Liver (tissue), 9 donors: ENCODE data around the gene PPOX. TPM values are rescaled to one million over a fixed set of nuclear protein-coding genes. Genes with fewer than 3 reads are reported as not detected.

Source experiments
- DNase-seq: peaks from one replicate; pipeline ENCODE4 v3.0.0-alpha.2; 2017; ENCODE audit warnings: low spot score
- H3K27ac ChIP-seq, 2 donors: one replicate each; pipeline ENCODE4 v1.7.0; 2013; ENCODE audit warnings: inconsistent platforms in 2 of 2, low read length in 2 of 2, control low read depth in 1 of 2, low read depth in 1 of 2, mild to moderate bottlenecking in 1 of 2
- H3K27me3 ChIP-seq, 4 donors: one replicate each; pipeline versions ENCODE4 v1.6.1 to v1.7.0; 2013; ENCODE audit warnings: low read length in 3 of 4, inconsistent platforms in 1 of 4, mild to moderate bottlenecking in 1 of 4, moderate library complexity in 1 of 4; ENCODE audit not compliant: control insufficient read depth in 4 of 4, insufficient read depth in 4 of 4
- H3K36me3 ChIP-seq, 4 donors: one replicate each; pipeline versions ENCODE4 v1.6.1 to v1.7.0; 2013; ENCODE audit warnings: low read length in 3 of 4, mild to moderate bottlenecking in 3 of 4, low read depth in 1 of 4, moderate library complexity in 1 of 4; ENCODE audit not compliant: control insufficient read depth in 4 of 4, insufficient read depth in 3 of 4
- H3K4me1 ChIP-seq, 4 donors: one replicate each; pipeline versions ENCODE4 v1.6.1 to v1.7.0; 2013; ENCODE audit warnings: low read length in 3 of 4, mild to moderate bottlenecking in 3 of 4, moderate library complexity in 1 of 4; ENCODE audit not compliant: control insufficient read depth in 4 of 4, insufficient read depth in 4 of 4
- H3K4me3 ChIP-seq, 3 donors: one replicate each; pipeline versions ENCODE4 v1.6.1 to v1.7.0; 2013; ENCODE audit warnings: low read length in 3 of 3, control low read depth in 1 of 3, low read depth in 1 of 3, mild to moderate bottlenecking in 1 of 3
- H3K9ac ChIP-seq, 2 donors: one replicate each; pipeline ENCODE4 v1.7.0; 2013; ENCODE audit warnings: low read length in 2 of 2, mild to moderate bottlenecking in 2 of 2, moderate library complexity in 2 of 2, control low read depth in 1 of 2, low read depth in 1 of 2
- H3K9me3 ChIP-seq, 4 donors: one replicate each; pipeline versions ENCODE4 v1.6.1 to v1.7.0; 2013; ENCODE audit warnings: low read length in 3 of 4; ENCODE audit not compliant: control insufficient read depth in 4 of 4
- ATF3 ChIP-seq: IDR thresholded peaks from 2 replicates; pipeline ENCODE4 v1.6.1; 2016; ENCODE audit warnings: antibody characterized with exemption
- EGR1 ChIP-seq, 2 donors: IDR thresholded peaks; 2 replicates each; pipeline ENCODE4 v1.6.1; 2016 to 2018; ENCODE audit warnings: antibody characterized with exemption in 2 of 2, low read depth in 2 of 2
- FOXA1 ChIP-seq: IDR thresholded peaks from 2 replicates; pipeline ENCODE4 v1.6.1; 2016; ENCODE audit warnings: antibody characterized with exemption
- FOXA2 ChIP-seq: IDR thresholded peaks from 2 replicates; pipeline ENCODE4 v1.6.1; 2016; ENCODE audit warnings: antibody characterized with exemption
- GABPA ChIP-seq, 2 donors: IDR thresholded peaks in 1 of 2; conservative IDR thresholded peaks in 1 of 2; 2 replicates each; pipeline ENCODE4 v1.6.1; 2016; ENCODE audit warnings: antibody characterized with exemption in 2 of 2, mild to moderate bottlenecking in 1 of 2, moderate library complexity in 1 of 2
- HNF4A ChIP-seq, 2 donors: conservative IDR thresholded peaks; 2 replicates each; pipeline ENCODE4 v1.6.1; 2016; ENCODE audit warnings: antibody characterized with exemption in 2 of 2, mild to moderate bottlenecking in 2 of 2
- HNF4G ChIP-seq: IDR thresholded peaks from 2 replicates; pipeline ENCODE4 v1.6.1; 2016; ENCODE audit warnings: antibody characterized with exemption
- JUND ChIP-seq, 2 donors: IDR thresholded peaks; 2 replicates each; pipeline ENCODE4 v1.6.1; 2016; ENCODE audit warnings: antibody characterized with exemption in 2 of 2
- MAX ChIP-seq: IDR thresholded peaks from 2 replicates; pipeline ENCODE4 v1.6.1; 2016; ENCODE audit warnings: antibody characterized with exemption
- NR2F2 ChIP-seq: IDR thresholded peaks from 2 replicates; pipeline ENCODE4 v1.6.1; 2016; ENCODE audit warnings: antibody characterized with exemption
- RAD21 ChIP-seq, 2 donors: IDR thresholded peaks; 2 replicates each; pipeline ENCODE4 v1.6.1; 2016; ENCODE audit warnings: antibody characterized with exemption in 2 of 2, mild to moderate bottlenecking in 2 of 2
- REST ChIP-seq: IDR thresholded peaks from 2 replicates; pipeline ENCODE4 v1.6.1; 2016; ENCODE audit warnings: antibody characterized with exemption, mild to moderate bottlenecking
- SP1 ChIP-seq: IDR thresholded peaks from 2 replicates; pipeline ENCODE4 v1.6.1; 2018; ENCODE audit warnings: antibody characterized with exemption, mild to moderate bottlenecking
- TAF1 ChIP-seq: conservative IDR thresholded peaks from 2 replicates; pipeline ENCODE4 v1.6.1; 2016; ENCODE audit warnings: antibody characterized with exemption, mild to moderate bottlenecking
- WGBS: extraction: QIAGEN DNeasy Blood & Tissue Kit; methylation state at CpG from one replicate; pipeline ENCODE4 v1.1.7; 2013; 5-methylcytosine and 5-hydroxymethylcytosine counted together
- polyA plus RNA-seq, 2 donors: library from polyadenylated mRNA; stranded (reverse) in 1 of 2; unstranded in 1 of 2; fragments of 200-250 nt in 1 of 2; fragments of >200 nt in 1 of 2; fragmentation: Nextera tagmentation in 1 of 2; extraction: Ambion mirVana in 1 of 2; gene quantifications; one replicate each; pipeline versions ENCODE4 v1.2.1 to v1.2.3, GENCODE V29; 2013 to 2015
- total RNA-seq, 2 donors: library from RNA; depleted of rRNA; stranded (reverse); fragments of >200 nt; gene quantifications; one replicate each; pipeline ENCODE4 v1.2.3, GENCODE V29; 2014
- TF ChIP-seq, protein P1 (sequence below): fragments of 150-350 bp; IDR thresholded peaks from 2 replicates; pipeline ENCODE4 v1.5.1; 2017; ENCODE audit warnings: improper control_type of control experiment, low read depth, low read length; ENCODE audit not compliant: missing input control
- TF ChIP-seq, protein P2 (sequence below): IDR thresholded peaks from 2 replicates; pipeline ENCODE4 v1.6.1; 2016; ENCODE audit warnings: antibody characterized with exemption
- donor health status: healthy.
- donor health status: healthy.
- donor health status: healthy.
- donor health status: healthy.
- donor health status: healthy.

The PPOX gene
- total and polyA plus RNA-seq, 4 donors = 6.2 to 106 (median 7.9) TPM

- DNase-seq = peak; percentile 70
- H3K9ac ChIP-seq = no peak overlapping the region
- H3K4me1 ChIP-seq = peaks cover 9 to 43% (median 22%) of the 10 kb centered on the region in 4 donors
- TF ChIP-seq GABPA (IDR thresholded peaks at IDR 0.05 in 1 of 2, conservative IDR thresholded peaks at IDR 0.05 in 1 of 2) (no peak), ATF3 (no peak), RAD21 (IDR thresholded peaks at IDR 0.05) (no peak), MAX (no peak), REST (no peak), SP1 (no peak), HNF4A (conservative IDR thresholded peaks at IDR 0.05) (no peak)
- H3K36me3 ChIP-seq = peaks cover 2 to 16% (median 10%) of the 10 kb centered on the region in 4 donors
- H3K4me3 ChIP-seq = no peak overlapping the region
- WGBS = 39% methylated on average over 8 of the region's 8 CpGs
- no peaks in the 10 kb centered on the region for H3K9me3 ChIP-seq
- no peaks in the 10 kb centered on the region for H3K27me3 ChIP-seq
- peak overlapping the region; percentile 86 to 100 for H3K27ac ChIP-seq
Observed at GRCh38 chr1:161218301-161219077, 52.3 kb downstream of the PPOX start.

DNA sequence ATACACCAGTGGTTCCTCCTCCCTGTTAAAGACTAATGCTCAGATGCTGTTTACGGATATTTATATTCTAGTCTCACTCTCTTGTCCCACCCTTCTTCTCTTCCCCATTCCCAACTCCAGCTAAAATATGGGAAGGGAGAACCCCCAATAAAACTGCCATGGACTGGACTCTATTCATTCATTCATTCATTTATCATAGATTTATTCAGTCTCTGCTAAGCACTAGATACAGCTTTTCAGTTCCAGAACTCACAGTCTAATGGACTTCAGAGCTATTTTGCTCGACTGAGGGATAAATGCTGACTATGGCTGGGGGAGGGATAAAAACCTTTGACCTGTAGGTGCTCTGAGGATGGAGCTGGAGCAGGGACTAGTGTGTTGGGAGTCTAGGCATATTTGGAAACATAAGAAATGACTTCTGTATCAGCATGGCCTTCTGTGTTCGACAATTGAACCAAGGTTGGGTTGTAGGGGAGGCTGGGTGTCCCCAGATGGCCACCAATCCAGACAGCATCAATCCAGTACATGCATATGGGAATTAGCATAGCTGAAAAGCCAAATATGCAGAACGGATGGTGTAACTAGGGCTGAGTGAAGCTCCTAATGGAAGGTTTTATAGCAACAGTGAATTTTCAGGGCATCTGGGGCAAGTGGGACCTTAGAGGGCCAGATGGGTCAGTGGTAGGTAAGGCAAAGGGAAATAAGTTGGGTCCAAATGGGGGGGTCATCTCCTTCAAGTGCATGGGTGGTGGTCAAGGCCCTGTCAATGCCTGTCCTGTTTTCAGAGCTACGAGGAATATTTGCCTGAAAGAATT, 53.1 kb downstream of the PPOX start:
- Histone ChIP-seq H3K27ac (peak overlapping the region; percentile 86 to 100), H3K4me3 (no peak overlapping the region), H3K36me3 (peaks cover 2 to 8% (median 3%) of the 10 kb centered on the region in 4 donors), H3K9ac (no peak overlapping the region), H3K9me3 (no peaks in the 10 kb centered on the region), H3K27me3 (no peaks in the 10 kb centered on the region), H3K4me1 (peaks cover 9 to 44% (median 24%) of the 10 kb centered on the region in 4 donors)
- no peak for DNase-seq
- 39% methylated on average over 5 of the region's 5 CpGs for WGBS
- TF ChIP-seq NR2F2 (no peak), REST (no peak), GABPA (IDR thresholded peaks at IDR 0.05 in 1 of 2, conservative IDR thresholded peaks at IDR 0.05 in 1 of 2) (no peak), TAF1 (no peak), MAX (no peak), FOXA2 (no peak), HNF4G (no peak), EGR1 (IDR thresholded peaks at IDR 0.05; ENCODE audit: low read depth in 2 of 2) (no peak), FOXA1 (no peak), HNF4A (conservative IDR thresholded peaks at IDR 0.05) (peak; percentile 55 to 66), RAD21 (IDR thresholded peaks at IDR 0.05) (no peak), ATF3 (no peak), JUND (IDR thresholded peaks at IDR 0.05) (no peak), SP1 (peak; percentile 64)
- TF ChIP-seq, protein P1, sequence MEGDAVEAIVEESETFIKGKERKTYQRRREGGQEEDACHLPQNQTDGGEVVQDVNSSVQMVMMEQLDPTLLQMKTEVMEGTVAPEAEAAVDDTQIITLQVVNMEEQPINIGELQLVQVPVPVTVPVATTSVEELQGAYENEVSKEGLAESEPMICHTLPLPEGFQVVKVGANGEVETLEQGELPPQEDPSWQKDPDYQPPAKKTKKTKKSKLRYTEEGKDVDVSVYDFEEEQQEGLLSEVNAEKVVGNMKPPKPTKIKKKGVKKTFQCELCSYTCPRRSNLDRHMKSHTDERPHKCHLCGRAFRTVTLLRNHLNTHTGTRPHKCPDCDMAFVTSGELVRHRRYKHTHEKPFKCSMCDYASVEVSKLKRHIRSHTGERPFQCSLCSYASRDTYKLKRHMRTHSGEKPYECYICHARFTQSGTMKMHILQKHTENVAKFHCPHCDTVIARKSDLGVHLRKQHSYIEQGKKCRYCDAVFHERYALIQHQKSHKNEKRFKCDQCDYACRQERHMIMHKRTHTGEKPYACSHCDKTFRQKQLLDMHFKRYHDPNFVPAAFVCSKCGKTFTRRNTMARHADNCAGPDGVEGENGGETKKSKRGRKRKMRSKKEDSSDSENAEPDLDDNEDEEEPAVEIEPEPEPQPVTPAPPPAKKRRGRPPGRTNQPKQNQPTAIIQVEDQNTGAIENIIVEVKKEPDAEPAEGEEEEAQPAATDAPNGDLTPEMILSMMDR = no peak
- TF ChIP-seq, protein P2, sequence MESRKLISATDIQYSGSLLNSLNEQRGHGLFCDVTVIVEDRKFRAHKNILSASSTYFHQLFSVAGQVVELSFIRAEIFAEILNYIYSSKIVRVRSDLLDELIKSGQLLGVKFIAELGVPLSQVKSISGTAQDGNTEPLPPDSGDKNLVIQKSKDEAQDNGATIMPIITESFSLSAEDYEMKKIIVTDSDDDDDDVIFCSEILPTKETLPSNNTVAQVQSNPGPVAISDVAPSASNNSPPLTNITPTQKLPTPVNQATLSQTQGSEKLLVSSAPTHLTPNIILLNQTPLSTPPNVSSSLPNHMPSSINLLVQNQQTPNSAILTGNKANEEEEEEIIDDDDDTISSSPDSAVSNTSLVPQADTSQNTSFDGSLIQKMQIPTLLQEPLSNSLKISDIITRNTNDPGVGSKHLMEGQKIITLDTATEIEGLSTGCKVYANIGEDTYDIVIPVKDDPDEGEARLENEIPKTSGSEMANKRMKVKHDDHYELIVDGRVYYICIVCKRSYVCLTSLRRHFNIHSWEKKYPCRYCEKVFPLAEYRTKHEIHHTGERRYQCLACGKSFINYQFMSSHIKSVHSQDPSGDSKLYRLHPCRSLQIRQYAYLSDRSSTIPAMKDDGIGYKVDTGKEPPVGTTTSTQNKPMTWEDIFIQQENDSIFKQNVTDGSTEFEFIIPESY = no peak
